OCI-LY7 (cell line): ENCODE results near the gene CLN5.

ENCODE experiments used
- CTCF ChIP-seq: fragments of 200-600 bp; sonication (generic); conservative IDR thresholded peaks from 2 replicates; pipeline ENCODE4 v1.5.1; 2014; ENCODE audit warnings: mild to moderate bottlenecking, antibody characterized with exemption, low read length, moderate library complexity, mixed read lengths
- EZH2phosphoT487 ChIP-seq: fragments of 200-600 bp; sonication (generic); IDR thresholded peaks from 2 replicates; pipeline ENCODE4 v1.6.1; 2018; ENCODE audit warnings: low read depth, borderline replicate concordance, mild to moderate bottlenecking, mixed run types, antibody characterized with exemption, low read length, moderate library complexity, mixed read lengths

- TF ChIP-seq CTCF (no peak), EZH2phosphoT487 (no peak)
Measured at GRCh38 chr13:76965759-76966421, 26.0 kb upstream of the CLN5 start.
